Activated T-helper 1 cell treated with anti-CD3 and anti-CD28 coated beads, Interleukin-2, amount 50 U/mL, for 16 hours (primary cell): ENCODE measurements around the gene GABRB2.

Experiments
- DNase-seq, 2 donors: peaks; one replicate each; pipeline ENCODE4 v3.0.0-alpha.2; 2020; ENCODE audit warnings: low read depth in 1 of 2, low spot score in 1 of 2

GABRB2 gene

DNA sequence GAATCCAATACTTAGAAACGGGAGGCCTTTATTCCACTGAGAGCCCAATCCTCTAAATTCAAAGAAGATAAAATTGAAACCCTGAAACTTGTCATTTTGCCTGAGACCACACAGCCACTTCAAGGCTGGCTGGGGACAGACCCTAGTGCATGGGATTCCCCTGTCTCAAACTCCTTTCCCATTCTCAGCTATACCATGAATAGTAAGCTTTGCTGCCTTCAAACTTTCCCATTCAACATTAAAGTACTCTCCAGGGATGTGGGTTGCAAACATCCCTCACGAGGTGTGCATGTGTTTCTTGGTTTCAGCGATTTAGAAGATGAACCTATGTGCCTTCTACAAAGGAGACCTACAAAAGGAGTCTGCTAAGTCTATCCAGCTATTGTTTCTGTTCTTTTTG is 64.6 kb downstream of the GABRB2 start:
- DNase-seq = no peak

GRCh38 chr5:161471211-161471950 is 75.1 kb downstream of the GABRB2 start:
- no peak for DNase-seq

GRCh38 chr5:161467703-161468102 is 78.8 kb downstream of the GABRB2 start:
- no peak for DNase-seq

DNA sequence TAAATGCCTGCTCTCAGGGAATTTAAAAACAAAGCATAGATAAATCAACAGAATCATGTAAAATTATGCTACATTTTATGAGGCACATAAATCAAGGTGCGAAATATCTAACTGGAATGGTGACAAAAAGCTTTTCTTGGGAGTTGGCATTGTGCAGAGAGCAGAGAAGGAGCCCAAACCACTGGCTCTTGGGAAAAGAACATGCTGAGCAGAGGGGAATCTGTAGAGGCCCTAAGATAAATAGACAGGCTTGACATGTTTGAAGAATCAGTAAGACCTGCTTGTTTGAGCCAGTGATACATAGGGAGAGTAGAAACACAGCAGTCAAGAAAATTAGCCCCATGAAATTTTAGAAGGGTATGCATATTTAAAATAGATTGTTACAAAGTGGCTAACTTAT is 85.8 kb downstream of the GABRB2 start:
- DNase-seq = no peak

GRCh38 chr5:161446655-161447054 is 99.9 kb downstream of the GABRB2 start:
- DNase-seq = no peak

GRCh38 chr5:161442471-161442870 is 104.1 kb downstream of the GABRB2 start:
- no peak for DNase-seq

DNA sequence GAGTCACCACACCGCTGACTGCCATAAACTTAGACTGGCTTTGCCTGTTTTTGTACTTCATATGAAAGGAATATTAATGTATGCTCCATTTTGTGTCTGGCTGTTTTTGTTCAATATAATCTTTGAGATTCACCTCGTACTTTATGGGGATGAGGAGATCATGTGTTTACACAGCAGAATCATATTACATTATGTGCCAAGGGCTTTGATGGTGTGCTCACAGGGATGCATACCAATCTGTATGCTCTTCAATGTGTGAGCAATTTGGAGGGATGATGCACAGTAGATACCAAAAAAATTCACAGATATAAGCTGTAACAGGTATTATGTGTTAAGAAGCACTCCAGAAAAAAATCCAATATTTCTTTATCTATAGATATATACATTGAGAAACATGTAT is 113.7 kb downstream of the GABRB2 start:
- no peak for DNase-seq

- DNase-seq = no peak
Observed at GRCh38 chr5:161431963-161432362, 114.6 kb downstream of the GABRB2 start.

GRCh38 chr5:161421067-161421466 is 125.5 kb downstream of the GABRB2 start:
- DNase-seq = no peak

- DNase-seq = no peak
Observed at GRCh38 chr5:161420521-161420920, 126.0 kb downstream of the GABRB2 start.

DNA sequence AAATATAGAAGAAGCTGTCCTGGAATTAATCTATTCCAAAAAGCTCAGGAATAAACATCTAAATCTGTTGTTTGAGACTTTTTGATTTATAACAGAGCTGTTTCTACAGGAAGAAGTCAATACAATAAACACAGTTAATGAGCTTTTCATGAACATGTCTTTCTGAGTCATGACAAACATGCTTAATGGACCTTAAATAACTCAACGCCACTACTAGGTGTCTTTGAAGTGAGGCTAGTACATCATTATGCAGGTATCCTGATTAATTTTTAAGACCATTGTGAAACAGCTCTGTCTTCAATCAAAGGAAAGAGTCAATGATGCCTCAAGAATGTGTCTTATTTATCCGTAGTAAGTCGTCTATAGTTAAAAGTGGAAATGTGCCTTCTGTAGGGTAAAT is 131.6 kb downstream of the GABRB2 start:
- no peak for DNase-seq

GRCh38 chr5:161414037-161414436 is 132.5 kb downstream of the GABRB2 start:
- no peak for DNase-seq

DNA sequence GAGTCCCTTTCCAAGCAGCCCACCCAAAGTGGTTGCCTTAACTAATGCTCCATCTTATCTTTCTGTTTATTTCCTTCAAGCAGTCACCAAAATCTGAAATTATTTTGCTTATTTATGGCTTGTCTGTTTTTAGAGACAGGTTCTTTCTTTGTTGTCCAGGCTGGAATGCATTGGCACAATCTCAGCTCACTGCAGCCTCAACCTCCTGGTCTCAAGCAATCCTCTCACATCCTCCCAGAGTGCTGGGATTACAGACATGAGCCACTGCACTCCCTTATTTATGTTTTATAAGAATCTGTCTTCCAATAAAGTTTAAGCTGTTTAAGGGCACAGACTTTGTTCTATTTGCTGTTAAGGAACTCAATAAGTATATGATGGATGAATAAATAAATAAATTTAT is 133.7 kb downstream of the GABRB2 start:
- DNase-seq = no peak

- no peak for DNase-seq
Observed at GRCh38 chr5:161411156-161411555, 135.4 kb downstream of the GABRB2 start.

- no peak for DNase-seq
Observed at GRCh38 chr5:161410640-161411039, 135.9 kb downstream of the GABRB2 start.

- DNase-seq = no peak
Observed at GRCh38 chr5:161409471-161409870, 137.1 kb downstream of the GABRB2 start.

- DNase-seq = no peak
Observed at GRCh38 chr5:161406880-161407279, 139.6 kb downstream of the GABRB2 start.

DNA sequence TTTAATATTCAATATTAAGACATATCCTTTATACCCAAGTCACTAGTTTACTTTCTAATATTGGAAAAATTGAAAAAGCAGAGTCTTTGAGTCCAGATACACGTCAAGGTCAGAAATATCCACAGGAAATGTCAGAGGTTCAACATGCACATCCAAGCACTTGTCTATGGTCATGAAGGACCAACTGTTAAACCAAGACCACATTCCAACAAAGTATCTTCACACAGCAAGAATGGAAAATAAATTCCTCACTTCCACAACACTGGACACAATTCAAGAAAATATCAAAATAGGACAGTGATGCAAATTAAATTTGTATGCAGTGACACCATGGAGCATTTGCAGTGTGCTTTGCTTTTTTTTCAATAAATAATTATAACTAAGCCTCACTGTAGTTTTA is 142.5 kb downstream of the GABRB2 start:
- DNase-seq = no peak

DNA sequence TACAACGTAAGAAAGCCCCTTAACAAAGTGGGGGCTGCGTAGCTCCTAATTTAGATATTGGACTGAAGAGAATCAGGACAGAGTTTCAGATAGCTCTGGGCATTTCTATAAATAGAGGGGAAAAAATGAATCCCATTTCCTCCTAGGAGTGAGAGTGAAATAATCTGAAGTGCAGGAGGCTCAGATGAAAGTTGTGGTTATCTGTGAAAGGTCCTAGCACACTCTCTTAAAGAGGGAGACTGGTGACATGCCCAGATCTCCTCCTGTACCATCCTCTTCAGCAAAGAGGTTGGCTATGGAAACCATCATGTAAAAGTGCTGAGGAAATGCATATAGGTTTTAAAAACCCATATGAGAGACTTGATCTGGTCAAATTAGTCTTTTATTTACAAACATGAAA is 143.4 kb downstream of the GABRB2 start:
- DNase-seq = no peak

- no peak for DNase-seq
Observed at GRCh38 chr5:161400583-161400982, 145.9 kb downstream of the GABRB2 start.

- DNase-seq = no peak
Observed at GRCh38 chr5:161399996-161400562, 146.4 kb downstream of the GABRB2 start.

- DNase-seq = no peak
Observed at GRCh38 chr5:161397448-161397847, 149.1 kb downstream of the GABRB2 start.

DNA sequence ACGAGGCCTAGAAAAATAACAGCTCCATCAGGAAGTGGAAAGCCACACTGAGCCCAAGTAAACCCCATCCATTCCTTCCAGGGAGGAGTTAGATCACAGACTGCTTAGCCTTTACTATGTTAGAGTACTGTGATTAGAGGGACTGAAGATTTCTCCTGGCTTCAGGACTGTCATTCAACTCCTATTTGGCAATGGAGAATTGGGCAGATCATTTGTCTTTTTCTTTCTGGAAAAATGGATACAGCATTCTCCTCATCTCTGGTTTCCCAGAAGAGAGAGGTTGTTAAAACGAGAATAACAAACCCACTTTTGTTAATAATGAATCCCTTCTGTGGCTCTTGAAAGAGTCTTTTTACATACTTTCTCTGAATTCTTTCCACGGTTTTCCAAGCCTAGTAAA is 150.4 kb downstream of the GABRB2 start:
- no peak for DNase-seq
